Fibroblast of lung (primary cell): ENCODE data around the gene BORA.

Source experiments
- CTCF ChIP-seq, 2 donors: IDR thresholded peaks in 1 of 2; conservative IDR thresholded peaks in 1 of 2; 1 replicate in 1 of 2; 2 replicates in 1 of 2; pipeline ENCODE4 v1.5.1; 2011 to 2012; ENCODE audit warnings: low read length in 2 of 2, control low read depth in 1 of 2, inconsistent platforms in 1 of 2, low read depth in 1 of 2, mild to moderate bottlenecking in 1 of 2
- EZH2 ChIP-seq: IDR thresholded peaks from 2 replicates; pipeline ENCODE4 v1.5.1; 2012; ENCODE audit warnings: low read length, control low read depth, mild to moderate bottlenecking; ENCODE audit errors: missing control alignments

DNA sequence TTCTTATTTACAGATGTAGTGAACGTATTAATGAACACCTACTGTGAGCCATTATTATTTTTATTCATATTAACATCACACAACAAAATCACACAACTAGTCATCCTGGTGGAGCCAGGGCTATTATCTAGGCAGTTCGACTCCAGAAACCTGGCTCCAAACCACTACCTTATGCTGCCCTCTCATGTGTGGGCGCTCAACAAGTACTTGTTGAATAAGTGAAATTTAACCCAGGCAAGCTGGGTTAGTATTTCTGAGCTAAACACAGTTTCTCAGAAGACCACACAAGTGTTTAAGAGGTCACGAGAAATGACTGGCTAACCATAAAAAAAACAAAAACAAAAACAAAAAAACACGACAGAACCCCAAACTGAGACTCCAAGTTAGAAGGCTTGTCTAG is 33.9 kb upstream of the BORA start:
- no peak for TF ChIP-seq CTCF (conservative IDR thresholded peaks at IDR 0.05 in 1 of 2, IDR thresholded peaks at IDR 0.05 in 1 of 2; ENCODE audit: low read depth in 1 of 2, low read length in 2 of 2)
- no peak for TF ChIP-seq EZH2
